HepG2 (cell line): ENCODE results near the gene HRC. TPM values are rescaled to one million over a fixed set of nuclear protein-coding genes. Genes with fewer than 3 reads are reported as not detected.

Experiments
- AGO2 ChIP-seq: fragments of 200-400 bp; formaldehyde crosslinking; optimal IDR thresholded peaks from 2 replicates; pipeline ENCODE3; 2017; ENCODE audit warnings: mild to moderate bottlenecking, low read depth, low read length, moderate library complexity
- CBX1 ChIP-seq: IDR thresholded peaks from one replicate; pipeline ENCODE4 v1.6.1; 2016; ENCODE audit warnings: antibody characterized with exemption, low read depth
- FOXK1 ChIP-seq: sonication (generic); formaldehyde crosslinking; IDR thresholded peaks from 2 replicates; pipeline ENCODE4 v1.4.0; 2020; ENCODE audit warnings: low read depth, missing genetic modification reagents, borderline replicate concordance
- IKZF4 ChIP-seq: sonication (generic); formaldehyde crosslinking; IDR thresholded peaks from 2 replicates; pipeline ENCODE4 v1.5.1; 2020; ENCODE audit warnings: borderline replicate concordance, mild to moderate bottlenecking, low read depth, missing genetic modification reagents; ENCODE audit errors: not compliant biosample characterization
- MIXL1 ChIP-seq: IDR thresholded peaks from 2 replicates; pipeline ENCODE4 v1.6.1; 2016
- MTF2 ChIP-seq: sonication (generic); formaldehyde crosslinking; IDR thresholded peaks from 2 replicates; pipeline ENCODE4 v1.5.0; 2020; ENCODE audit warnings: missing genetic modification reagents, borderline replicate concordance
- SMARCC2 ChIP-seq: fragments of 450-650 bp; IDR thresholded peaks from 2 replicates; pipeline ENCODE4 v1.6.1; 2017; ENCODE audit warnings: antibody characterized with exemption, mild to moderate bottlenecking
- SPEN ChIP-seq: sonication (generic); formaldehyde crosslinking; IDR thresholded peaks from 2 replicates; pipeline ENCODE4 v1.5.1; 2020; ENCODE audit warnings: low read depth, mild to moderate bottlenecking, missing genetic modification reagents
- THAP7 ChIP-seq: sonication (generic); formaldehyde crosslinking; IDR thresholded peaks from 2 replicates; pipeline ENCODE4 v1.8.1; 2023; ENCODE audit warnings: mild to moderate bottlenecking, missing genetic modification reagents
- ZIK1 ChIP-seq: sonication (generic); formaldehyde crosslinking; IDR thresholded peaks from 2 replicates; pipeline ENCODE4 v1.5.0; 2020; ENCODE audit warnings: mild to moderate bottlenecking, low read depth, missing genetic modification reagents, borderline replicate concordance
- ZMAT3 ChIP-seq: sonication (generic); formaldehyde crosslinking; conservative IDR thresholded peaks from 2 replicates; pipeline ENCODE4 v1.7.0; 2021; ENCODE audit warnings: missing genetic modification reagents
- ZMYM3 ChIP-seq: sonication (generic); formaldehyde crosslinking; IDR thresholded peaks from 2 replicates; pipeline ENCODE4 v1.5.1; 2020; ENCODE audit warnings: mild to moderate bottlenecking, missing genetic modification reagents
- ZNF101 ChIP-seq: sonication (generic); formaldehyde crosslinking; IDR thresholded peaks from 2 replicates; pipeline ENCODE4 v1.4.0; 2020; ENCODE audit warnings: mild to moderate bottlenecking, low read depth, missing genetic modification reagents, borderline replicate concordance
- ZNF143 ChIP-seq: sonication (generic); formaldehyde crosslinking; IDR thresholded peaks from 2 replicates; pipeline ENCODE4 v1.4.0; 2020; ENCODE audit warnings: missing genetic modification reagents
- ZNF547 ChIP-seq: sonication (generic); formaldehyde crosslinking; IDR thresholded peaks from 2 replicates; pipeline ENCODE4 v1.5.1; 2020; ENCODE audit warnings: mild to moderate bottlenecking, missing genetic modification reagents
- ZNF598 ChIP-seq: sonication (generic); formaldehyde crosslinking; IDR thresholded peaks from 2 replicates; pipeline ENCODE4 v1.5.1; 2020; ENCODE audit warnings: mild to moderate bottlenecking, missing genetic modification reagents, borderline replicate concordance
- ZNF75D ChIP-seq: sonication (generic); formaldehyde crosslinking; IDR thresholded peaks from 2 replicates; pipeline ENCODE4 v1.8.1; 2023; ENCODE audit warnings: missing genetic modification reagents, mild to moderate bottlenecking, borderline replicate concordance
- ZNF781 ChIP-seq: sonication (generic); formaldehyde crosslinking; IDR thresholded peaks from 2 replicates; pipeline ENCODE4 v1.5.1; 2020; ENCODE audit warnings: borderline replicate concordance, mild to moderate bottlenecking, missing genetic modification reagents; ENCODE audit errors: not compliant biosample characterization
- ZSCAN21 ChIP-seq: sonication (generic); formaldehyde crosslinking; IDR thresholded peaks from 2 replicates; pipeline ENCODE4 v1.8.0; 2022; ENCODE audit warnings: mild to moderate bottlenecking, missing genetic modification reagents, moderate library complexity, borderline replicate concordance
- polyA plus RNA-seq, 8 experiments: library from polyadenylated mRNA; depleted of rRNA in 3 of 8; stranded (reverse) in 7 of 8; unstranded in 1 of 8; fragments of >200 nt; fragmentation: Illumina TruSeq in 4 of 8; extraction: Trizol in 4 of 8; gene quantifications; 2 replicates each; pipeline versions ENCODE4 v1.2.1 to v1.2.3, GENCODE V29; 2011 to 2016; ENCODE audit warnings: low read depth in 4 of 8, missing spikeins in 1 of 8, mixed read lengths in 1 of 8; ENCODE audit not compliant: insufficient read depth in 1 of 8
- total RNA-seq, 5 experiments: library from RNA; depleted of rRNA; stranded (reverse); fragments of >200 nt; fragmentation: Illumina TruSeq; extraction: Trizol; gene quantifications; 2 replicates each; pipeline ENCODE4 v1.2.3, GENCODE V29; 2016; ENCODE audit warnings: low read depth in 1 of 5
- TF ChIP-seq, protein P1 (sequence below): sonication (generic); formaldehyde crosslinking; IDR thresholded peaks from 2 replicates; pipeline ENCODE4 v1.4.0; 2020; ENCODE audit warnings: mild to moderate bottlenecking, missing genetic modification reagents
- TF ChIP-seq, protein P2 (sequence below): IDR thresholded peaks from 2 replicates; pipeline ENCODE4 v1.6.1; 2016; ENCODE audit warnings: low read depth
- TF ChIP-seq, protein P3 (sequence below): sonication (generic); formaldehyde crosslinking; IDR thresholded peaks from 2 replicates; pipeline ENCODE4 v1.8.0; 2022; ENCODE audit warnings: missing genetic modification reagents, mild to moderate bottlenecking, borderline replicate concordance
- TF ChIP-seq, protein P4 (sequence below): sonication (generic); formaldehyde crosslinking; IDR thresholded peaks from 2 replicates; pipeline ENCODE4 v1.4.0; 2020; ENCODE audit warnings: mild to moderate bottlenecking, low read depth, missing genetic modification reagents

The HRC gene
- total and polyA plus RNA-seq, 2 of the 13 experiments (the other 11 are each of a cell fraction or from before 2014, with no cell fraction given): 3.6 to 15.4 TPM

DNA sequence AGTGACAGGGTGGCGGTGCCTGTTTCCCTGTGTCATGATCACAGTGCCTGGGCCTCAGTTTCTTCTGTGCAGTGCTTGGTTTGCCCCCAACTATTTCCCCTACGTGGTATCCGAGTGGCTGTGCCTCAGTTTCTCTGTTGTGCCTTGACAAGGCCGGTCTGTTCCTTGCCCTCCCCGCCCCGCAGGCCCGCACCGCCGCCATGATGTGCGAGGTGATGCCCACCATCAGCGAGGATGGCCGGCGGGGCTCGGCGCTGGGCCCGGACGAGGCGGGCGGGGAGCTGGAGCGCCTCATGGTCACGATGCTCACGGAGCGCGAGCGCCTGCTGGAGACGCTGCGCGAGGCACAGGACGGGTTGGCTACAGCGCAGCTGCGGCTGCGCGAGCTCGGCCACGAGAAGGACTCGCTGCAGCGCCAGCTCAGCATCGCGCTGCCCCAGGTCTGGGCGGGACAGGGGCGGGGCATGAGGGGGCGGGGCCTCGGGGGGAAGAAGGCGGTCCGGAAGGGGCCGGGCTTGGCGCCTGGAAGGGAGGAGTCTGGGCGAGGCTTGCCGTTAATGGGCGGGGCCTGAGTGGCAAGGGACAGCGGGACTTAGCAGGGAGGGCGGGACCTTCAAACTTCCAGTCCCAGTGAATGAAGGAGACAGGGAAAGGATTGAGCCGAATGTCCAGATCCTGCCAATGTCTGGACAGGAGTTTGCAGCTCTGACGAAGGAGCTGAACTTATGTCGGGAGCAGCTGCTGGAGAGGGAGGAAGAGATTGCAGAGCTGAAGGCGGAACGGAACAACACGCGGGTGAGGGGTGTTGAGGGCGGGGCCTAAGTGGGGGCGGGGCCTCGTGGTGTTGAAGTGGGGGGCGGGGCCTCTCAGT, 27.3 kb downstream of the HRC start (continued):
- TF ChIP-seq ZMYM3 (CRISPR knock-in tag): peak; percentile 84; the same call in 1 of the 2 replicates
- peak; percentile 99 for TF ChIP-seq ZSCAN21 (CRISPR knock-in tag)
- TF ChIP-seq, protein P1, sequence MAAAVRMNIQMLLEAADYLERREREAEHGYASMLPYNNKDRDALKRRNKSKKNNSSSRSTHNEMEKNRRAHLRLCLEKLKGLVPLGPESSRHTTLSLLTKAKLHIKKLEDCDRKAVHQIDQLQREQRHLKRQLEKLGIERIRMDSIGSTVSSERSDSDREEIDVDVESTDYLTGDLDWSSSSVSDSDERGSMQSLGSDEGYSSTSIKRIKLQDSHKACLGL: peak; percentile 99
- peak; percentile 82 for TF ChIP-seq CBX1
- TF ChIP-seq ZNF598 (CRISPR knock-in tag): peak; percentile 98; the same call in 1 of the 2 replicates
- TF ChIP-seq MTF2 (CRISPR knock-in tag): no peak
- peak; percentile 100 for TF ChIP-seq ZIK1 (CRISPR knock-in tag)
- no peak for TF ChIP-seq AGO2
- TF ChIP-seq, protein P2, sequence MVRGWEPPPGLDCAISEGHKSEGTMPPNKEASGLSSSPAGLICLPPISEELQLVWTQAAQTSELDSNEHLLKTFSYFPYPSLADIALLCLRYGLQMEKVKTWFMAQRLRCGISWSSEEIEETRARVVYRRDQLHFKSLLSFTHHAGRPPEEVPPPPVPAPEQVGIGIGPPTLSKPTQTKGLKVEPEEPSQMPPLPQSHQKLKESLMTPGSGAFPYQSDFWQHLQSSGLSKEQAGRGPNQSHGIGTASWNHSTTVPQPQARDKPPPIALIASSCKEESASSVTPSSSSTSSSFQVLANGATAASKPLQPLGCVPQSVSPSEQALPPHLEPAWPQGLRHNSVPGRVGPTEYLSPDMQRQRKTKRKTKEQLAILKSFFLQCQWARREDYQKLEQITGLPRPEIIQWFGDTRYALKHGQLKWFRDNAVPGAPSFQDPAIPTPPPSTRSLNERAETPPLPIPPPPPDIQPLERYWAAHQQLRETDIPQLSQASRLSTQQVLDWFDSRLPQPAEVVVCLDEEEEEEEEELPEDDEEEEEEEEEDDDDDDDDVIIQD (CRISPR knock-in tag): peak; percentile 57; the same call in 1 of the 2 replicates
- TF ChIP-seq MIXL1 (CRISPR knock-in tag): peak; percentile 94
- TF ChIP-seq ZNF547 (CRISPR knock-in tag): peak; percentile 100
- no peak for TF ChIP-seq FOXK1 (CRISPR knock-in tag)
- peak; percentile 97; the same call in 1 of the 2 replicates for TF ChIP-seq SPEN (CRISPR knock-in tag)
- peak; percentile 70 for TF ChIP-seq ZNF143
- peak; percentile 100 for TF ChIP-seq IKZF4 (CRISPR knock-in tag)
- TF ChIP-seq ZNF781 (CRISPR knock-in tag): peak; percentile 96
- TF ChIP-seq, protein P3, sequence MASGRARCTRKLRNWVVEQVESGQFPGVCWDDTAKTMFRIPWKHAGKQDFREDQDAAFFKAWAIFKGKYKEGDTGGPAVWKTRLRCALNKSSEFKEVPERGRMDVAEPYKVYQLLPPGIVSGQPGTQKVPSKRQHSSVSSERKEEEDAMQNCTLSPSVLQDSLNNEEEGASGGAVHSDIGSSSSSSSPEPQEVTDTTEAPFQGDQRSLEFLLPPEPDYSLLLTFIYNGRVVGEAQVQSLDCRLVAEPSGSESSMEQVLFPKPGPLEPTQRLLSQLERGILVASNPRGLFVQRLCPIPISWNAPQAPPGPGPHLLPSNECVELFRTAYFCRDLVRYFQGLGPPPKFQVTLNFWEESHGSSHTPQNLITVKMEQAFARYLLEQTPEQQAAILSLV (CRISPR knock-in tag): peak; percentile 99
- TF ChIP-seq ZNF75D (CRISPR knock-in tag): peak; percentile 98
- peak; percentile 96 for TF ChIP-seq THAP7
- TF ChIP-seq ZMAT3 (CRISPR knock-in tag): peak; percentile 100
- TF ChIP-seq SMARCC2: no peak
- TF ChIP-seq, protein P4, sequence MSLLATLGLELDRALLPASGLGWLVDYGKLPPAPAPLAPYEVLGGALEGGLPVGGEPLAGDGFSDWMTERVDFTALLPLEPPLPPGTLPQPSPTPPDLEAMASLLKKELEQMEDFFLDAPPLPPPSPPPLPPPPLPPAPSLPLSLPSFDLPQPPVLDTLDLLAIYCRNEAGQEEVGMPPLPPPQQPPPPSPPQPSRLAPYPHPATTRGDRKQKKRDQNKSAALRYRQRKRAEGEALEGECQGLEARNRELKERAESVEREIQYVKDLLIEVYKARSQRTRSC: peak; percentile 99
- TF ChIP-seq ZNF101: peak; percentile 98
